ENCODE data around the gene TARS2.

TARS2 gene

GRCh38 chr1:150555971-150556865, 69.0 kb downstream of the TARS2 start:
- Histone ChIP-seq H3K27ac (ENCODE audit: insufficient read depth, low read depth, low read length, poor library complexity, severe bottlenecking) (no peak overlapping the region), H3K27me3 (ENCODE audit: control insufficient read depth, insufficient read depth, low read length, poor library complexity, severe bottlenecking) (peaks cover under 1% of the 10 kb centered on the region), H3K36me3 (ENCODE audit: control insufficient read depth, insufficient read depth, low read length) (no peaks in the 10 kb centered on the region), H3K4me3 (ENCODE audit: insufficient read depth, low read depth, low read length) (no peak overlapping the region), H3K4me1 (ENCODE audit: control insufficient read depth, insufficient read depth, low read length) (peaks cover 33% of the 10 kb centered on the region), H3K9me3 (ENCODE audit: control insufficient read depth, low read length) (no peaks in the 10 kb centered on the region)
- 74 to 80% methylated on average over 26 of the region's 26 CpGs for WGBS, 2 experiments

GRCh38 chr1:150557065-150557600, 69.9 kb downstream of the TARS2 start:
- H3K4me3 ChIP-seq (ENCODE audit: insufficient read depth, low read depth, low read length): no peak overlapping the region
- no peaks in the 10 kb centered on the region for H3K36me3 ChIP-seq (ENCODE audit: control insufficient read depth, insufficient read depth, low read length)
- WGBS, 2 experiments: 95% methylated on average over 26 of the region's 26 CpGs
- no peaks in the 10 kb centered on the region for H3K27me3 ChIP-seq (ENCODE audit: control insufficient read depth, insufficient read depth, low read length, poor library complexity, severe bottlenecking)
- H3K9me3 ChIP-seq (ENCODE audit: control insufficient read depth, low read length): no peaks in the 10 kb centered on the region
- no peak overlapping the region for H3K27ac ChIP-seq (ENCODE audit: insufficient read depth, low read depth, low read length, poor library complexity, severe bottlenecking)
- H3K4me1 ChIP-seq (ENCODE audit: control insufficient read depth, insufficient read depth, low read length): peaks cover 30% of the 10 kb centered on the region
